Ishikawa (cell line): ENCODE measurements around the gene TNFRSF25.

Experiments used
- CEBPB ChIP-seq: IDR thresholded peaks from 2 replicates; pipeline ENCODE4 v1.6.1; 2012
- CREB1 ChIP-seq: IDR thresholded peaks from 2 replicates; pipeline ENCODE4 v1.6.1; 2012; ENCODE audit warnings: low read depth
- EGR1 ChIP-seq: IDR thresholded peaks from 2 replicates; pipeline ENCODE4 v1.6.1; 2012
- EP300 ChIP-seq: IDR thresholded peaks from 2 replicates; pipeline ENCODE4 v1.6.1; 2012; ENCODE audit warnings: borderline replicate concordance
- FOXM1 ChIP-seq: IDR thresholded peaks from 2 replicates; pipeline ENCODE4 v1.6.1; 2012; ENCODE audit warnings: low read depth, borderline replicate concordance
- NFIC ChIP-seq: IDR thresholded peaks from 2 replicates; pipeline ENCODE4 v1.6.1; 2012
- RAD21 ChIP-seq: IDR thresholded peaks from 2 replicates; pipeline ENCODE4 v1.6.1; 2012; ENCODE audit warnings: low read depth
- TAF1 ChIP-seq: IDR thresholded peaks from 2 replicates; pipeline ENCODE4 v1.6.1; 2012; ENCODE audit warnings: low read depth, mild to moderate bottlenecking
- TCF12 ChIP-seq: IDR thresholded peaks from 2 replicates; pipeline ENCODE4 v1.6.1; 2012; ENCODE audit warnings: low read depth
- TEAD4 ChIP-seq: IDR thresholded peaks from 2 replicates; pipeline ENCODE4 v1.6.1; 2012
- YY1 ChIP-seq: IDR thresholded peaks from 2 replicates; pipeline ENCODE4 v1.6.1; 2012; ENCODE audit warnings: low read depth
- ZBTB7A ChIP-seq: IDR thresholded peaks from 2 replicates; pipeline ENCODE4 v1.6.1; 2012; ENCODE audit warnings: low read depth
- TF ChIP-seq, protein P1 (sequence below): IDR thresholded peaks from 2 replicates; pipeline ENCODE4 v1.6.1; 2012
- TF ChIP-seq, protein P2 (sequence below): IDR thresholded peaks from 2 replicates; pipeline ENCODE4 v1.6.1; 2012
- TF ChIP-seq, protein P3 (sequence below): IDR thresholded peaks from 2 replicates; pipeline ENCODE4 v1.6.1; 2012; ENCODE audit warnings: low read depth, mild to moderate bottlenecking

Gene TNFRSF25

DNA sequence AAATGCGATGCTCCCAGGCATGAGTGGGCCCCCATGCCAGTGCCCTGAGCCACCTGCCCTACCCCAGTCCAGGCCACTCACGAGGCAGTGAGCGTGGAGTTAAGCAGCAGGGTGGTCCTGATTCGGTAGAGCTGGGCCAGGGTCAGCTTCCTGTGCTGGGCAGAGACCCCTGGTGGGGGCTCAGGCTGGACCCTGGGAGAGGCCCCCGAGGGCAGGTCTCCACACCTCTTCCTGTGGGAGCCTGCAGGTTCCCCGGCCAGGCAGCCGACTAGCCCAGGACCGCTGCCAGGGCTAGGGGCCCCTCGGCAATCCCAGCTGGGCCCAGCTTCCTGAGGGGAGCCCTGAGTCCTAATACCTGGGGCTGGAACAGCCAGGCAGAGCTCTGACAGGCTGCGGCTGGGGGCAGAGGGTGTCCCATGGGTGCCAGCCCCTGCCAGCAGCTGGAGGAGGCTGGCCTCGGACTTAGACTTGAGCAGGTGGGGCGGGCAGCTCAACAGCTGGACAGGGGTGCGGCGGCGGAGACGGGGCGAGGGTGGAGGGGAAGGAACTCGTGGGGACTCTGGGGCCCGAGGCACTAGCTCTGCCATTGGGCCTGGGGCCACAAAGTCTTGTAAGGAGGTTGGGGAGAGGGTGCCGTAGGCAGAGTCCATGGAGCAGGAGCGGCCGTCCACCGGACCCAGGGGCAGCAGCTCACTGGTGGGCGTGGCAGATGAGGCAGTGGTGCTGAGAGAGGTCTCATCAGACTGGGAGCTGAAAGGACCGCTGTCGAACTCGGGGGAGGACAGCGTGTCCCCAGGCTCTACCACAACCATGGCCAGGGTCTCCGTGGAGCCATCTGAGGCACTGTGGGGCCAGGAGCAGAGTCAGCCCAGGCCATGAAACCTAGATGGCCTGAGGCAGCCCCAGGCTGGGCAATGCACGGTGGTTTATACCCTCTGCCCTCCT, 2.0 kb upstream of the TNFRSF25 start:
- TF ChIP-seq TAF1 (peak; percentile 17; the same call in 1 of the 2 replicates), YY1 (0 out of 2 replicates have a peak, but pooled peaks have one; percentile 20), CEBPB (no peak), ZBTB7A (peak; percentile 73; the same call in 1 of the 2 replicates), TCF12 (0 out of 2 replicates have a peak, but pooled peaks have one; percentile 25), FOXM1 (no peak)

DNA sequence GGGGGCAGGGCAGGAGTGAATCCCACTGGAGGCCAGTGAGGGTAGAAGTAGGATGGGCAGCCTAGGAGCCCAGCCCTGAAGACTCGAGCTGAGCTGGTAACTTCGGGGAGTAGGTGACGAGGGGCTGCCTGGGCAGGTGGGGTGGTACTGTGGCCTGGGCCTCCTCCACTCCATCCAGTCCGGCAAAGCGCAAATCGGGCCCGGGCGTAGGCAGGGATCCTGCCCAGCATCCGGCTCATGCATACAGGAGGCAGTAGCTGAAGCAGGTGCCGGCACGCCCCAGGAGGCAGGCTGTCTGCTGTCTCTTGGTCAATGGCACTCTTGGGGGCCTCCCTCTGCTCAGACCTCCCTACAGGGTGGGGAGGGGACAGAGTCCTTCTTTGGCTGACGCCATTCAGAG, 1.3 kb upstream of the TNFRSF25 start:
- TF ChIP-seq, protein P1, sequence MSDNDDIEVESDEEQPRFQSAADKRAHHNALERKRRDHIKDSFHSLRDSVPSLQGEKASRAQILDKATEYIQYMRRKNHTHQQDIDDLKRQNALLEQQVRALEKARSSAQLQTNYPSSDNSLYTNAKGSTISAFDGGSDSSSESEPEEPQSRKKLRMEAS: no peak
- no peak for TF ChIP-seq TEAD4
- no peak for TF ChIP-seq EGR1
- no peak for TF ChIP-seq TAF1
- TF ChIP-seq TCF12: 0 out of 2 replicates have a peak, but pooled peaks have one; percentile 11
- TF ChIP-seq, protein P2, sequence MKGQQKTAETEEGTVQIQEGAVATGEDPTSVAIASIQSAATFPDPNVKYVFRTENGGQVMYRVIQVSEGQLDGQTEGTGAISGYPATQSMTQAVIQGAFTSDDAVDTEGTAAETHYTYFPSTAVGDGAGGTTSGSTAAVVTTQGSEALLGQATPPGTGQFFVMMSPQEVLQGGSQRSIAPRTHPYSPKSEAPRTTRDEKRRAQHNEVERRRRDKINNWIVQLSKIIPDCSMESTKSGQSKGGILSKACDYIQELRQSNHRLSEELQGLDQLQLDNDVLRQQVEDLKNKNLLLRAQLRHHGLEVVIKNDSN: no peak
- no peak for TF ChIP-seq EP300

DNA sequence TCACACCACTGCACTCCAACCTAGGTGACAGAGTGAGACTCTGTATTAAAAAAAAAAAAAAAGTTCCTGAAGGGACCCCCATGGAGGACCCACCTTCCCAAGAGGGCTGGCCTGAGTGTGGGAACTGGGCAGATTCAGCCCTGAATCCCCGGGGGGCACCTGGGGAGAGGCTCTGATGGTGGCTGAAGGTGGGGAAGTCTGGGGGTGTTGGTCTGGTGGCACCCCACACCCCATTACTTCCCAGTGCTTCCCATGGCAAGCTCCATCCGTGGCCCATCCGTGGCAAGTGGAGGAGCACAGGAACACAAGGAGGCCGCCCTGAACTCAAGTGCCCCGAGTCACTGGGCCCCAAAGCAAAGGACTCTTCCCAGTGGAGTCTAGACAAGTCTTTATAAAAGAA, 778 bp upstream of the TNFRSF25 start:
- no peak for TF ChIP-seq EP300
- TF ChIP-seq TCF12: no peak
- no peak for TF ChIP-seq EGR1
- TF ChIP-seq FOXM1: no peak
- TF ChIP-seq ZBTB7A: no peak
- TF ChIP-seq, protein P3, sequence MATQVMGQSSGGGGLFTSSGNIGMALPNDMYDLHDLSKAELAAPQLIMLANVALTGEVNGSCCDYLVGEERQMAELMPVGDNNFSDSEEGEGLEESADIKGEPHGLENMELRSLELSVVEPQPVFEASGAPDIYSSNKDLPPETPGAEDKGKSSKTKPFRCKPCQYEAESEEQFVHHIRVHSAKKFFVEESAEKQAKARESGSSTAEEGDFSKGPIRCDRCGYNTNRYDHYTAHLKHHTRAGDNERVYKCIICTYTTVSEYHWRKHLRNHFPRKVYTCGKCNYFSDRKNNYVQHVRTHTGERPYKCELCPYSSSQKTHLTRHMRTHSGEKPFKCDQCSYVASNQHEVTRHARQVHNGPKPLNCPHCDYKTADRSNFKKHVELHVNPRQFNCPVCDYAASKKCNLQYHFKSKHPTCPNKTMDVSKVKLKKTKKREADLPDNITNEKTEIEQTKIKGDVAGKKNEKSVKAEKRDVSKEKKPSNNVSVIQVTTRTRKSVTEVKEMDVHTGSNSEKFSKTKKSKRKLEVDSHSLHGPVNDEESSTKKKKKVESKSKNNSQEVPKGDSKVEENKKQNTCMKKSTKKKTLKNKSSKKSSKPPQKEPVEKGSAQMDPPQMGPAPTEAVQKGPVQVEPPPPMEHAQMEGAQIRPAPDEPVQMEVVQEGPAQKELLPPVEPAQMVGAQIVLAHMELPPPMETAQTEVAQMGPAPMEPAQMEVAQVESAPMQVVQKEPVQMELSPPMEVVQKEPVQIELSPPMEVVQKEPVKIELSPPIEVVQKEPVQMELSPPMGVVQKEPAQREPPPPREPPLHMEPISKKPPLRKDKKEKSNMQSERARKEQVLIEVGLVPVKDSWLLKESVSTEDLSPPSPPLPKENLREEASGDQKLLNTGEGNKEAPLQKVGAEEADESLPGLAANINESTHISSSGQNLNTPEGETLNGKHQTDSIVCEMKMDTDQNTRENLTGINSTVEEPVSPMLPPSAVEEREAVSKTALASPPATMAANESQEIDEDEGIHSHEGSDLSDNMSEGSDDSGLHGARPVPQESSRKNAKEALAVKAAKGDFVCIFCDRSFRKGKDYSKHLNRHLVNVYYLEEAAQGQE: no peak

DNA sequence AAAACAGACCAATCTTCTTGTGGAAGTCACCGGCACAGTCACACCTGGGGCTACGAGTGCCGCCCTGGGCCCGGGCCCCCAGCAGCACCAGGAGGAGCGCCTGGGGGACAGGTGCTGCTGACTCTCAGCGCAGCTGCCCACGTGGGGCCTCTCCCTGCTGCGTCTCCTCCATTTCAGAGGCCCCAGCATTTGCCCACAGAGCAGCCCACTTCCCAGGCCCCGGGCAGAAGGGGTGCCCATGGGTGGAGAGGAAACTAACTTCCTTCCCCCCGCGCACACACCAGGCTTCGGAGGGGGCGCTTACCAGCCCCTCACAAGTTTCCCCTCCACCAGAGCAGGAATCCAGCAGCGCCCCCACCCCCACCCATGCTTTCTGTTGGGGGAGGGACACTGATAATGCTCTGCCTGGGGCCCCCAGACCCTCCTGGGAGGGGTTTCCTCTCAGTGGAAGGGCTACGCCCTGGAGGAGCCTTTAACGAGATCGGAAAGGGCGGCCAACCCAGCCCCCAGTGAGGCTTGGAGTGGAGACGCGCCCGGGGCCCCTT, 440 bp downstream of the TNFRSF25 start:
- TF ChIP-seq RAD21 (no peak), TEAD4 (no peak), EP300 (no peak), TCF12 (no peak), CEBPB (no peak), NFIC (no peak)
- TF ChIP-seq, protein P3: no peak

DNA sequence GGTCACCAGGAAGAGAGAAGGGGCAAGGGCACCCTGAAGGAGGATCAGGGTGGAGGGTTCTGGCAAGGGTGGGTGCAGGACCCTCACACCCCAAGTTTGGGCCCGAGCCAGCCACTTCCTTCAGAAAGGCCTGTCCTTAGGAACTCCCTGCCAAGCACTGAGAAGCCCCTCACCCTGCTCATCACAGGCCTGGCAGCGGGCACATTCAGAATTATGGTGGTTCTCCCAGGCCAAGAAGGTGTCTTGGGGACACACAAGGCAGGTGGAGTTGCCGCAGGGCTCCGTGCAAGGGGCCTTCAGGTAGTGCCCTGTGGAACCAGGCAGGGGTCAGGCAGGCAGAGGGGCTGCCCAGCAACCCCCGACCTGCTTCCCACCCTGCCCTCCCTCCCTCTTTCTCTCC, 1.1 kb downstream of the TNFRSF25 start:
- TF ChIP-seq EP300 (no peak), ZBTB7A (no peak), CEBPB (no peak), CREB1 (no peak)
- TF ChIP-seq, protein P1: no peak

DNA sequence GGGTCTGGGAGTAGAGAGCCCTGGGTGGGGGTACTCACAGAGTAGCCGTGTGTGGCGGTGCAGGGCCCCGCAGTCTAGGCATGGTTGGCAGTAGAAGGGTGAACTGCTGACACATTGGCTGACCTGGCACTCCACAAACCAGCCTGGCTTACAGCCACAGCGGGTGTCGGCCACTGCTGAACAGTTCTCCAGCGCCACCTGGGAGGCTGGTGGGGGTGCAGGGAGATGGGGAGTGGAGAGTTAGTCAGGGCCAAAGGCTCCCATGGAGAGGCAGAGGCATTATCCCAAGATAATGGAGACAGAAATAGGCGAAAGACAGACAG, 1.5 kb downstream of the TNFRSF25 start:
- TF ChIP-seq TEAD4: no peak
- TF ChIP-seq NFIC: no peak; the same call in 1 of the 2 replicates
- TF ChIP-seq, protein P3: no peak
- TF ChIP-seq RAD21: peak; percentile 51; the same call in 1 of the 2 replicates
- no peak for TF ChIP-seq CEBPB
- TF ChIP-seq TCF12: no peak
